K562 (cell line): Measurements from ENCODE around the gene NHS. TPM values are rescaled to one million over a fixed set of nuclear protein-coding genes. Genes with fewer than 3 reads are reported as not detected.

Experiments used
- ATAC-seq: fragments of 200-7000 bp; cut with Tn5 transposase; 3 replicates; pipeline ENCODE4 v1.9.1; 2020; ENCODE audit warnings: moderate library complexity
- BruUV-seq: library from RNA; stranded (reverse); fragments of 400-500 nt; replicated peaks from 2 replicates; lab custom pipeline; 2021; lab: Mats Ljungman, UMichigan
- CTCF ChIA-PET: fragments of 300-600 bp; formaldehyde crosslinking; extraction: SDS; loops from one replicate; lab custom pipeline; 2021; ENCODE audit warnings: low intra/inter-chr PET ratio; lab: Yijun Ruan, JAX
- POLR2A ChIA-PET: fragments of 300-600, 350-650 bp; sonication (Branson Sonifier 250); formaldehyde crosslinking; extraction: SDS; loops from one replicate; lab custom pipeline; 2021; ENCODE audit warnings: antibody characterized with exemption, inconsistent platforms; lab: Yijun Ruan, JAX
- DNase-seq, 4 experiments: peaks; one replicate each; pipeline versions ENCODE4 v3.0.0 to v3.0.0-alpha.2; 2011 to 2018; ENCODE audit warnings: low spot score in 3 of 4, mixed read lengths in 3 of 4; ENCODE audit errors: extremely low read depth in 1 of 4
- FAIRE-seq: peaks from 2 replicates; lab custom pipeline; 2011; peaks lifted over from hg19 to GRCh38; lab: Jason Lieb, UNC
- H2AFZ ChIP-seq: 2 replicates; pipeline ENCODE4 v1.6.0; 2011; ENCODE audit warnings: low read depth, low read length, control low read depth, inconsistent platforms
- H3K27ac ChIP-seq: fragments of 200-600 bp; 3 replicates; pipeline ENCODE4 v1.8.0; 2011; ENCODE audit warnings: low read depth, mild to moderate bottlenecking, control low read depth, inconsistent platforms, low read length, moderate library complexity, mixed read lengths; ENCODE audit errors: extremely low read depth
- H3K27me3 ChIP-seq, 2 experiments: fragments of 300-600 bp in 1 of 2; 2 replicates in 1 of 2; 3 replicates in 1 of 2; pipeline versions ENCODE4 v1.6.0 to v1.8.0; 2011; ENCODE audit warnings: inconsistent platforms in 2 of 2, low read length in 2 of 2, mild to moderate bottlenecking in 1 of 2, mixed read lengths in 1 of 2, moderate library complexity in 1 of 2; ENCODE audit not compliant: control insufficient read depth in 2 of 2, insufficient read depth in 2 of 2
- H3K36me3 ChIP-seq: fragments of 300-600 bp; 3 replicates; pipeline ENCODE4 v1.8.0; 2011; ENCODE audit warnings: mild to moderate bottlenecking, low read length, inconsistent platforms; ENCODE audit not compliant: control insufficient read depth, insufficient read depth
- H3K4me1 ChIP-seq, 2 experiments: fragments of 200-600 bp in 1 of 2; replicated peaks in 1 of 2; 2 replicates in 1 of 2; 3 replicates in 1 of 2; pipeline versions ENCODE4 v1.5.1 to v1.8.0; 2011; ENCODE audit warnings: inconsistent platforms in 2 of 2, low read length in 2 of 2, mild to moderate bottlenecking in 1 of 2, mixed read lengths in 1 of 2, moderate library complexity in 1 of 2; ENCODE audit not compliant: control insufficient read depth in 2 of 2, insufficient read depth in 2 of 2
- H3K4me2 ChIP-seq: 2 replicates; pipeline ENCODE4 v1.6.1; 2011; ENCODE audit warnings: low read length, control low read depth, inconsistent platforms, mixed read lengths; ENCODE audit not compliant: insufficient read depth
- H3K4me3 ChIP-seq: fragments of 200-600 bp; sonication (generic), shearing (Covaris generic); 2 replicates; pipeline ENCODE4 v1.5.1; 2016; ENCODE audit warnings: control low read depth, inconsistent platforms
- H3K79me2 ChIP-seq: fragments of 200-600 bp; 3 replicates; pipeline ENCODE4 v1.8.0; 2011; ENCODE audit warnings: low read length, inconsistent platforms; ENCODE audit not compliant: control insufficient read depth, insufficient read depth
- H3K9ac ChIP-seq, 2 experiments: 2 replicates each; pipeline versions ENCODE4 v1.6.0 to v1.6.1; 2011; ENCODE audit warnings: low read depth in 2 of 2, low read length in 2 of 2, control low read depth in 1 of 2, inconsistent platforms in 1 of 2, mild to moderate bottlenecking in 1 of 2, mixed read lengths in 1 of 2; ENCODE audit not compliant: insufficient read depth in 1 of 2
- H3K9me1 ChIP-seq: one replicate; pipeline ENCODE4 v1.6.0; 2011; ENCODE audit warnings: inconsistent platforms, mild to moderate bottlenecking, low read length, moderate library complexity; ENCODE audit not compliant: control insufficient read depth, insufficient read depth
- H3K9me3 ChIP-seq: replicated peaks from 2 replicates; pipeline ENCODE4 v1.5.1; 2011; ENCODE audit warnings: low read depth, low read length, inconsistent platforms; ENCODE audit not compliant: control insufficient read depth, insufficient read depth
- H4K20me1 ChIP-seq: replicated peaks from 2 replicates; pipeline ENCODE4 v1.6.1; 2011; ENCODE audit warnings: low read length, inconsistent platforms, mixed read lengths; ENCODE audit not compliant: control insufficient read depth, insufficient read depth
- ARHGAP35 ChIP-seq: fragments of 450-650 bp; IDR thresholded peaks from 2 replicates; pipeline ENCODE4 v1.6.1; 2018; ENCODE audit not compliant: partially characterized antibody
- ATF7 ChIP-seq: fragments of 450-650 bp; IDR thresholded peaks from 2 replicates; pipeline ENCODE4 v1.7.1; 2014; ENCODE audit warnings: mild to moderate bottlenecking, moderate library complexity
- FOXK2 ChIP-seq, 2 experiments: fragments of 450-650 bp; IDR thresholded peaks in 1 of 2; conservative IDR thresholded peaks in 1 of 2; 2 replicates each; pipeline ENCODE4 v1.6.1; 2016; ENCODE audit warnings: low read depth in 2 of 2, mild to moderate bottlenecking in 1 of 2
- JUN ChIP-seq, 2 experiments: sonication (generic) in 1 of 2; formaldehyde crosslinking in 1 of 2; IDR thresholded peaks; 2 replicates each; pipeline versions ENCODE4 v1.6.1 to v1.8.0; 2012 to 2022; ENCODE audit warnings: borderline replicate concordance in 2 of 2, mild to moderate bottlenecking in 2 of 2, improper control_type of control experiment in 1 of 2, low read depth in 1 of 2, low read length in 1 of 2, missing genetic modification reagents in 1 of 2
- KAT7 ChIP-seq: sonication (generic); formaldehyde crosslinking; IDR thresholded peaks from 2 replicates; pipeline ENCODE4 v1.8.0; 2022; ENCODE audit warnings: missing genetic modification reagents, mild to moderate bottlenecking, borderline replicate concordance
- NEUROD1 ChIP-seq: fragments of 150-350 bp; IDR thresholded peaks from 2 replicates; pipeline ENCODE4 v1.6.1; 2014; ENCODE audit warnings: borderline replicate concordance, low read length, low read depth; ENCODE audit not compliant: partially characterized antibody
- NKRF ChIP-seq: fragments of 450-650 bp; IDR thresholded peaks from 2 replicates; pipeline ENCODE4 v1.6.1; 2016; ENCODE audit warnings: borderline replicate concordance
- POLR2AphosphoS5 ChIP-seq: IDR thresholded peaks from 2 replicates; pipeline ENCODE4 v1.6.1; 2011; ENCODE audit warnings: mild to moderate bottlenecking, low read depth, low read length, moderate library complexity; ENCODE audit not compliant: control insufficient read depth, insufficient read depth
- SNIP1 ChIP-seq: fragments of 450-650 bp; IDR thresholded peaks from 2 replicates; pipeline ENCODE4 v1.7.1; 2017; ENCODE audit warnings: low read depth, mild to moderate bottlenecking
- ZFX ChIP-seq: sonication (generic); formaldehyde crosslinking; IDR thresholded peaks from 2 replicates; pipeline ENCODE4 v1.8.0; 2022; ENCODE audit warnings: mild to moderate bottlenecking, missing genetic modification reagents, moderate library complexity
- ZNF121 ChIP-seq: sonication (generic); formaldehyde crosslinking; conservative IDR thresholded peaks from 2 replicates; pipeline ENCODE4 v1.8.0; 2022; ENCODE audit warnings: missing genetic modification reagents
- ZNF277 ChIP-seq: fragments of 250-450 bp; sonication (Bioruptor Pico); IDR thresholded peaks from 2 replicates; pipeline ENCODE4 v1.8.0; 2022; ENCODE audit warnings: inconsistent platforms, mild to moderate bottlenecking, moderate library complexity, borderline replicate concordance
- ZNF444 ChIP-seq: fragments of 250-450 bp; sonication (Bioruptor Pico); IDR thresholded peaks from 2 replicates; pipeline ENCODE4 v1.4.0; 2020; ENCODE audit warnings: mild to moderate bottlenecking, moderate library complexity
- WGBS: fragments of 100-300 bp; shearing (Covaris generic); methylation state at CpG from one replicate; pipeline ENCODE4 v1.1.6; 2016; ENCODE audit warnings: low coverage, mixed read lengths; ENCODE audit not compliant: insufficient coverage; ENCODE audit errors: missing lambda C conversion rate; 5-methylcytosine and 5-hydroxymethylcytosine counted together
- in situ Hi-C: fragments of 300-500 bp; cut with MboI; formaldehyde crosslinking; loops from 4 replicates; pipeline ENCODE4 v1.15.0; 2018; ENCODE audit warnings: inconsistent platforms, mixed read lengths
- intact Hi-C: fragments of 100-400 bp; cut with micrococcal nuclease; formaldehyde crosslinking; loops from 2 replicates; pipeline ENCODE4 v1.14.2; 2022
- polyA plus RNA-seq, 8 experiments: library from polyadenylated mRNA; depleted of rRNA in 4 of 8; stranded (reverse) in 5 of 8; unstranded in 3 of 8; fragments of >200 nt; fragmentation: Nextera tagmentation in 2 of 8; fragmentation: Illumina TruSeq in 1 of 8; extraction: Ambion mirVana in 2 of 8; extraction: Trizol in 1 of 8; gene quantifications; 2 replicates each; pipeline versions ENCODE4 v1.2.1 to v1.2.3, GENCODE V29; 2011 to 2014; ENCODE audit warnings: inconsistent platforms in 1 of 8, missing spikeins in 1 of 8
- total RNA-seq, 7 experiments: library from RNA; depleted of rRNA in 6 of 7; stranded (reverse); fragments of >200 nt in 6 of 7; fragmentation: Illumina TruSeq in 2 of 7; extraction: Trizol in 2 of 7; gene quantifications; 2 replicates each; pipeline versions ENCODE4 v1.2.1 to v1.2.3, GENCODE V29; 2011 to 2021; ENCODE audit warnings: low replicate concordance in 1 of 7

NHS gene
- total and polyA plus RNA-seq, 9 of the 15 experiments (the other 6 are each of a cell fraction or from before 2014, with no cell fraction given), result 0.02 TPM; not detected in 8

DNA sequence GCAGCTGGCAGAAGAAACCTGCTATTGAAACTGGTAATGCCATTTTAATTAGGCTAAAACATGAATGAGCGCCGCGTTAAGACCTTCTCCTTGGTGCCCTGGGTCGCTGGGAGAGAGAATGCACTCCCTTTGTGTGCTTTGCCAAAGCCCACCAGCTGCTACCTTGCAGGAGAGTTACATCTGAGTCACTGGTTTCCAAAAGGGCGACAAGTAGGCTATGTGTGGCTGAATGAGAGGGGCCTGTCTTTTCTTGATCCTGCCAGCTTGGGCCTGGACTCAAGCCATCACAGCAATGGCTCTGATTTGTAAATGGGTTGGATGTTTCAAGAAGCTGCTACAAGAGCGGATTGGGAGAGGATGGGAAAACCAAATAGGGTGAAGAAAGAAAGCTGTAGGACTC lies 81.5 kb downstream of the NHS start:
- Histone ChIP-seq H3K27me3 (no peaks in the 10 kb centered on the region), H2AFZ (no peak overlapping the region), H3K4me2 (no peak overlapping the region), H3K79me2 (no peaks in the 10 kb centered on the region), H3K4me3 (no peak overlapping the region), H3K9me3 (no peaks in the 10 kb centered on the region), H3K4me1 (no peaks in the 10 kb centered on the region), H3K9ac (no peak overlapping the region), H3K9me1 (no peaks in the 10 kb centered on the region), H3K36me3 (no peaks in the 10 kb centered on the region), H4K20me1 (no peaks in the 10 kb centered on the region), H3K27ac (no peak overlapping the region)
- no peak for ATAC-seq
- CTCF ChIA-PET, result no interaction called here
- BruUV-seq, result no TSS peak
- no peak for FAIRE-seq
- in situ Hi-C loops, result no loop called here
- no peak for DNase-seq
- TF ChIP-seq ZNF444 (no peak), NEUROD1 (no peak), SNIP1 (no peak), KAT7 (no peak)
- POLR2A ChIA-PET, result no interaction called here
- 0% methylated on average over 3 of the region's 6 CpGs for WGBS
- intact Hi-C loops, result no loop called here

DNA sequence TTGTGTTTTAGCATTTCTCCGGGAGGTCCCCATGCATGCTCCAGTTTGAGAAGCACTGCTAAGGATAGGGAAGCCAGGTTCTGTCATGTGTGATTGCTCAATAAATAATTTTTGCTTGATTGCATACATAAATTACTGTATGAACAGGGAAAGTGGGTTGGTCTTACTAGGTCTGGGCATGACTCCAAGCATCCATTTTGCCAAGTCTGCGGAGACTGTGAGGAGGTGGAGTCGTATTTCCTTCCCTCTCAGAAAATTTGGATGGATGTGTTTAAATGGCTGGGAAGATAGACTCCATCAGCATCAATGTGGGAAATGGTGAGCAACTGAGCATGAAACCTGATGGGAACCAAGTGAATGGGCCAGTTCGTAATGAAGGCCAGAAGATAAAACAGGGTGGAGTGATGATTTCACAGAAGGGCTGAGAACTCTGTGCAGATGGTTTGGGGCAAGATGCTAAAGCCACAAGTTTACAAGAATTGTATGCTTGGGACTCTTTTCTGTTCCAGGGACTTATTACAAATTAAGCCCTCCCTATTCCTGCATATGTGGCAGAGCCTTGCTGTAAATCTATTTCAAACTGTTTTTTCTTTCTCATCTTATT lies 84.1 kb downstream of the NHS start:
- Histone ChIP-seq H3K9ac (no peak overlapping the region), H3K9me3 (no peaks in the 10 kb centered on the region), H3K27me3 (no peaks in the 10 kb centered on the region), H3K27ac (no peak overlapping the region), H3K9me1 (no peaks in the 10 kb centered on the region), H2AFZ (no peak overlapping the region), H3K4me1 (no peaks in the 10 kb centered on the region), H3K79me2 (no peaks in the 10 kb centered on the region), H3K36me3 (no peaks in the 10 kb centered on the region), H4K20me1 (no peaks in the 10 kb centered on the region), H3K4me3 (no peak overlapping the region), H3K4me2 (no peak overlapping the region)
- ATAC-seq (no peak), FAIRE-seq (no peak), DNase-seq (no peak)
- no TSS peak for BruUV-seq
- POLR2A ChIA-PET, result no interaction called here
- CTCF ChIA-PET, result no interaction called here
- in situ Hi-C loops, result no loop called here
- intact Hi-C loops, result no loop called here
- WGBS, result 3% methylated on average over 4 of the region's 4 CpGs
- no peak for TF ChIP-seq ZNF277 (CRISPR knock-in tag)
- no peak for TF ChIP-seq NKRF
- TF ChIP-seq ZFX, result no peak
- TF ChIP-seq ATF7, result no peak
- no peak for TF ChIP-seq ARHGAP35
- no peak for TF ChIP-seq ZNF121 (CRISPR knock-in tag)
- TF ChIP-seq JUN (IDR thresholded peaks at IDR 0.05; ENCODE audit: borderline replicate concordance, low read depth, low read length), result no peak
- TF ChIP-seq JUN (CRISPR knock-in tag; IDR thresholded peaks at IDR 0.05; ENCODE audit: borderline replicate concordance), result no peak
- no peak for TF ChIP-seq FOXK2 (conservative IDR thresholded peaks at IDR 0.05 in 1 of 2, IDR thresholded peaks at IDR 0.05 in 1 of 2; ENCODE audit: low read depth in 2 of 2)
- TF ChIP-seq POLR2AphosphoS5, result no peak
